Loucy (cell line): ENCODE results near the gene CHSY3.

Experiments used
- H2AFZ ChIP-seq: fragments of 200-600 bp; sonication (generic); 2 replicates; pipeline ENCODE4 v1.6.0; 2016; ENCODE audit warnings: antibody characterized with exemption, mild to moderate bottlenecking, low read length, moderate library complexity
- H3F3A ChIP-seq: fragments of 200-600 bp; 2 replicates; pipeline ENCODE4 v1.6.0; 2016; ENCODE audit warnings: antibody characterized with exemption, low read depth, mild to moderate bottlenecking
- H3K27me3 ChIP-seq: fragments of 200-600 bp; sonication (generic); 2 replicates; pipeline ENCODE4 v1.6.1; 2014; ENCODE audit warnings: low read length, mild to moderate bottlenecking; ENCODE audit not compliant: insufficient read depth, poor library complexity, severe bottlenecking
- H3K36me3 ChIP-seq: fragments of 200-600 bp; sonication (generic); 2 replicates; pipeline ENCODE4 v1.6.1; 2016; ENCODE audit warnings: low read length; ENCODE audit not compliant: insufficient read depth
- H3K4me1 ChIP-seq: fragments of 200-600 bp; sonication (generic); 2 replicates; pipeline ENCODE4 v1.5.1; 2014; ENCODE audit warnings: low read length, mild to moderate bottlenecking; ENCODE audit not compliant: insufficient read depth, poor library complexity, severe bottlenecking
- H3K4me2 ChIP-seq: fragments of 200-600 bp; sonication (generic); 2 replicates; pipeline ENCODE4 v1.6.0; 2014; ENCODE audit warnings: antibody characterized with exemption, low read length, low read depth, mild to moderate bottlenecking; ENCODE audit not compliant: poor library complexity, severe bottlenecking
- H3K4me3 ChIP-seq: fragments of 200-600 bp; sonication (generic); 2 replicates; pipeline ENCODE4 v1.5.1; 2014; ENCODE audit warnings: low read length, mild to moderate bottlenecking, mixed read lengths; ENCODE audit not compliant: poor library complexity, severe bottlenecking
- H3K79me2 ChIP-seq: fragments of 200-600 bp; sonication (generic); 2 replicates; pipeline ENCODE4 v1.6.1; 2014; ENCODE audit warnings: low read length; ENCODE audit not compliant: insufficient read depth
- H3K9ac ChIP-seq: fragments of 200-600 bp; sonication (generic); 2 replicates; pipeline ENCODE4 v1.6.0; 2014; ENCODE audit warnings: mild to moderate bottlenecking, low read depth, low read length, moderate library complexity; ENCODE audit not compliant: poor library complexity, severe bottlenecking
- H3K9me2 ChIP-seq: fragments of 200-600 bp; sonication (generic); replicated peaks from 2 replicates; pipeline ENCODE4 v1.6.1; 2016; ENCODE audit warnings: low read depth, low read length, mixed read lengths
- H3K9me3 ChIP-seq: fragments of 200-600 bp; sonication (generic); 2 replicates; pipeline ENCODE4 v1.6.1; 2014; ENCODE audit warnings: mild to moderate bottlenecking, antibody characterized with exemption, low read length, low read depth; ENCODE audit not compliant: insufficient read depth
- H4K20me1 ChIP-seq: fragments of 200-600 bp; sonication (generic); 2 replicates; pipeline ENCODE4 v1.6.0; 2014; ENCODE audit warnings: antibody characterized with exemption, low read length, mild to moderate bottlenecking; ENCODE audit not compliant: insufficient read depth, poor library complexity, severe bottlenecking
- CTCF ChIP-seq: fragments of 200-600 bp; sonication (generic); conservative IDR thresholded peaks from 2 replicates; pipeline ENCODE4 v1.5.1; 2014; ENCODE audit warnings: mild to moderate bottlenecking, antibody characterized with exemption, low read length
- EZH2phosphoT487 ChIP-seq: fragments of 200-600 bp; IDR thresholded peaks from 2 replicates; pipeline ENCODE4 v1.6.1; 2018; ENCODE audit warnings: antibody characterized with exemption, mild to moderate bottlenecking, moderate library complexity, borderline replicate concordance

The CHSY3 gene

GRCh38 chr5:129921204-129921603 is 16.9 kb downstream of the CHSY3 start:
- Histone ChIP-seq H3K4me2 (no peak overlapping the region), H4K20me1 (no peaks in the 10 kb centered on the region)

DNA sequence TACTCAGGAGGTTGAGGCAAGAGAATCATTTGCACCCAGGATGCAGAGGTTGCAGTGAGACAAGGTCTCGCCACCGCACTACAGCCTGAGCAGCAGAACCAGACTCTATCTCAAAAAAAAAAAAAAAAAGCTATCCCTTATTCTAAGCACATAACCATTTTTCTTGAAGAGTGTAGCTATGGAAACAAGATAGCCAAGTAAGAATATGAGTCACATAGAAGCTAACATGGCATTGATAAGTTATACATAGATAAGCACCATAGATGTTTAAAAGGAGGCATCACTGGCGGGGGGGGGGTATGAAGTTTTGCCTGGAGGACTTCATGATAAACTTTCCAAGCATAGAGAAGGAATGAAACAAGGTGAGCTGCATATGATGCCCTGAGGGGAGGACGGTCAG is 26.0 kb downstream of the CHSY3 start:
- H4K20me1 ChIP-seq = no peaks in the 10 kb centered on the region
- H3K4me2 ChIP-seq = no peak overlapping the region
- H3K4me1 ChIP-seq = no peaks in the 10 kb centered on the region
- no peak overlapping the region for H3K4me3 ChIP-seq
- H3K9ac ChIP-seq = no peak overlapping the region
- H3K9me2 ChIP-seq = no peaks in the 10 kb centered on the region
- H3K27me3 ChIP-seq = no peaks in the 10 kb centered on the region
- H3K9me3 ChIP-seq = no peaks in the 10 kb centered on the region
- H3K36me3 ChIP-seq = no peaks in the 10 kb centered on the region
- TF ChIP-seq EZH2phosphoT487 (no peak), CTCF (no peak)
- H3F3A ChIP-seq = no peaks in the 10 kb centered on the region
- no peak overlapping the region for H2AFZ ChIP-seq
- no peaks in the 10 kb centered on the region for H3K79me2 ChIP-seq

More at GRCh38 chr5:129921204-129921603, 16.9 kb downstream of the CHSY3 start:
- no peaks in the 10 kb centered on the region for H3K36me3 ChIP-seq
- no peaks in the 10 kb centered on the region for H3K9me2 ChIP-seq
- no peaks in the 10 kb centered on the region for H3K4me1 ChIP-seq
- H3F3A ChIP-seq = no peaks in the 10 kb centered on the region
- TF ChIP-seq CTCF (no peak), EZH2phosphoT487 (no peak)
- H3K27me3 ChIP-seq = no peaks in the 10 kb centered on the region
- H2AFZ ChIP-seq = no peak overlapping the region
- H3K4me3 ChIP-seq = no peak overlapping the region
- H3K9me3 ChIP-seq = no peaks in the 10 kb centered on the region
- no peak overlapping the region for H3K9ac ChIP-seq
- no peaks in the 10 kb centered on the region for H3K79me2 ChIP-seq

- H3K4me1 ChIP-seq = no peaks in the 10 kb centered on the region
- H4K20me1 ChIP-seq = no peaks in the 10 kb centered on the region
- no peaks in the 10 kb centered on the region for H3K79me2 ChIP-seq
- no peaks in the 10 kb centered on the region for H3K9me2 ChIP-seq
- H3K4me3 ChIP-seq = no peak overlapping the region
- no peaks in the 10 kb centered on the region for H3F3A ChIP-seq
- no peaks in the 10 kb centered on the region for H3K36me3 ChIP-seq
- H3K9me3 ChIP-seq = no peaks in the 10 kb centered on the region
- no peak overlapping the region for H3K9ac ChIP-seq
- no peaks in the 10 kb centered on the region for H3K27me3 ChIP-seq
- no peak for TF ChIP-seq CTCF
- no peak for TF ChIP-seq EZH2phosphoT487
- no peak overlapping the region for H2AFZ ChIP-seq
- H3K4me2 ChIP-seq = no peak overlapping the region
These were observed 31.4 kb downstream of the CHSY3 start for GRCh38 chr5:129935626-129936025.
